Activated CD4-positive, CD25-positive, alpha-beta regulatory T cell treated with anti-CD3 and anti-CD28 coated beads, Interleukin-2, amount 50 U/mL, for 16 hours (primary cell): ENCODE results near the gene RAB40AL.
"Not testable (repeated sequence)": the region's sequence is repeated elsewhere in the genome, so short reads cannot be mapped to it uniquely, and the experiment has no call there.

Experiments used
- DNase-seq: peaks from one replicate; pipeline ENCODE4 v3.0.0-alpha.2; 2020; ENCODE audit warnings: low read depth, low spot score

The RAB40AL gene

GRCh38 chrX:102936972-102937371 is at the start of gene RAB40AL:
RAB40AL (plus strand) TSS chrX:102937272; CDS start chrX:102937319, 47 bp downstream.
- not testable (repeated sequence) for DNase-seq

- no peak for DNase-seq
Measured at GRCh38 chrX:102887687-102888086, 49.4 kb upstream of the RAB40AL start.

- DNase-seq: no peak
Measured at GRCh38 chrX:102892103-102892502, 45.0 kb upstream of the RAB40AL start.

GRCh38 chrX:102899940-102900916 is 36.8 kb upstream of the RAB40AL start:
- DNase-seq: peak; percentile 29

GRCh38 chrX:102902355-102902754 is 34.7 kb upstream of the RAB40AL start:
- no peak for DNase-seq

GRCh38 chrX:102930990-102931756 is 5.9 kb upstream of the RAB40AL start:
- no peak for DNase-seq

GRCh38 chrX:102934624-102935023 is 2.4 kb upstream of the RAB40AL start:
- DNase-seq: no peak

GRCh38 chrX:102950908-102951866 is 14.1 kb downstream of the RAB40AL start:
- peak; percentile 26 for DNase-seq

- no peak for DNase-seq
Measured at GRCh38 chrX:102957751-102958150, 20.7 kb downstream of the RAB40AL start.

GRCh38 chrX:102958794-102959193 is 21.7 kb downstream of the RAB40AL start:
- no peak for DNase-seq

GRCh38 chrX:102959471-102959870 is 22.4 kb downstream of the RAB40AL start:
- DNase-seq: no peak

GRCh38 chrX:102963955-102964354 is 26.9 kb downstream of the RAB40AL start:
- no peak for DNase-seq

GRCh38 chrX:102964940-102965339 is 27.9 kb downstream of the RAB40AL start:
- no peak for DNase-seq

- no peak for DNase-seq
Measured at GRCh38 chrX:102966701-102967100, 29.6 kb downstream of the RAB40AL start.

- DNase-seq: no peak
Measured at GRCh38 chrX:102968216-102968615, 31.1 kb downstream of the RAB40AL start.

GRCh38 chrX:102971536-102971935 is 34.5 kb downstream of the RAB40AL start:
- DNase-seq: not testable (repeated sequence)

- DNase-seq: no peak
Measured at GRCh38 chrX:102975016-102975415, 37.9 kb downstream of the RAB40AL start.

GRCh38 chrX:102976286-102976685 is 39.2 kb downstream of the RAB40AL start:
- DNase-seq: no peak

- no peak for DNase-seq
Measured at GRCh38 chrX:102976793-102977495, 39.9 kb downstream of the RAB40AL start.

- DNase-seq: no peak
Measured at GRCh38 chrX:102978594-102978993, 41.5 kb downstream of the RAB40AL start.

- DNase-seq: no peak
Measured at GRCh38 chrX:102979536-102979935, 42.5 kb downstream of the RAB40AL start.
